Measurements from ENCODE around the gene TFAP2A. TPM values are rescaled to one million over a fixed set of nuclear protein-coding genes. Genes with fewer than 3 reads are reported as not detected.

Gene TFAP2A
- total RNA-seq, 1 donor from 2014 or later: 9.6 TPM

DNA sequence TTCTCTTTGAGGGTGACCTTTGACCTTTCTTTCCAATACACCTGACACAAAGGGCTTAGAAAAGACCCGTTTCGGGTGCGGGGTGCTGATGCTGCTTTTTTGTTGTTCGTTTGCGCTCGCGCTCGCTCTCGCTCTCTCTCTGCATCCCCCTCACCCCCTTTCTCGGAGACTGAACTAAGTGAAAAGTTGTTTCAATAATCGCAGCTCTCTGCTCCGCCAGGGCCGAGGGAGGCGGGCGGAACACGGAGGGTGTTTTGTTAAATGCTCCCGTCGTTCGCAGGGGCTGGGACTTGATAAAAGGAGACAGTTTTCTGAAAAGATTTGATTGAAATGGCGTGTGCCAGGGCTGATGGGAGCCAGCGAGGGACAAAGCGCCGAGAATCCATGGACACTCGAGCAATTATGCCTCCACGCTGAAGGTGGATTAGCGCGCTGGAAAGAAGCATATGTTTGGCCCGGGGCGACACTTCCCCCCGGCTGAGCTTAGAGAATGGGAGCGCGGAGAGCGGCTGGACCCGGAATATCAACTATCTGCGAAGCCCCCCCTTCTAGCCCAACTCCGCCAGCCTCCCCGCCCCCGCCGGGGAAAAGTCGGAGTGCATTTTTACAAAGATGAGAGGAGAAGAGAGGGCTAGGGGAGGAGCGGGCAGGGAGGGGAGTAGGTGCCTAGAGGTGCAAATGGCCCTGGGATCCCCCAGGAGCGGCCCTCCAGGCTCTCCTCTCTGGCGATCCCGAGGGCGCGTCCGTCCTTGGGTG, 25.0 kb downstream of the TFAP2A start:
- peak overlapping the region; percentile 81 for H3K4me3 Mint-ChIP-seq
- peaks cover 4% of the 10 kb centered on the region for H3K36me3 Mint-ChIP-seq (ENCODE audit: low read depth)
- peaks cover 100% of the 10 kb centered on the region for H3K27me3 Mint-ChIP-seq (ENCODE audit: low read depth)
- H3K4me1 Mint-ChIP-seq: peaks cover 54% of the 10 kb centered on the region
- TF ChIP-seq CTCF (conservative IDR thresholded peaks at IDR 0.05): no peak
- no peak for DNase-seq (ENCODE audit: low read depth, low spot score)
- H3K9me3 Mint-ChIP-seq: no peaks in the 10 kb centered on the region
- no peak overlapping the region for H3K27ac Mint-ChIP-seq (ENCODE audit: unreplicated experiment)

DNA sequence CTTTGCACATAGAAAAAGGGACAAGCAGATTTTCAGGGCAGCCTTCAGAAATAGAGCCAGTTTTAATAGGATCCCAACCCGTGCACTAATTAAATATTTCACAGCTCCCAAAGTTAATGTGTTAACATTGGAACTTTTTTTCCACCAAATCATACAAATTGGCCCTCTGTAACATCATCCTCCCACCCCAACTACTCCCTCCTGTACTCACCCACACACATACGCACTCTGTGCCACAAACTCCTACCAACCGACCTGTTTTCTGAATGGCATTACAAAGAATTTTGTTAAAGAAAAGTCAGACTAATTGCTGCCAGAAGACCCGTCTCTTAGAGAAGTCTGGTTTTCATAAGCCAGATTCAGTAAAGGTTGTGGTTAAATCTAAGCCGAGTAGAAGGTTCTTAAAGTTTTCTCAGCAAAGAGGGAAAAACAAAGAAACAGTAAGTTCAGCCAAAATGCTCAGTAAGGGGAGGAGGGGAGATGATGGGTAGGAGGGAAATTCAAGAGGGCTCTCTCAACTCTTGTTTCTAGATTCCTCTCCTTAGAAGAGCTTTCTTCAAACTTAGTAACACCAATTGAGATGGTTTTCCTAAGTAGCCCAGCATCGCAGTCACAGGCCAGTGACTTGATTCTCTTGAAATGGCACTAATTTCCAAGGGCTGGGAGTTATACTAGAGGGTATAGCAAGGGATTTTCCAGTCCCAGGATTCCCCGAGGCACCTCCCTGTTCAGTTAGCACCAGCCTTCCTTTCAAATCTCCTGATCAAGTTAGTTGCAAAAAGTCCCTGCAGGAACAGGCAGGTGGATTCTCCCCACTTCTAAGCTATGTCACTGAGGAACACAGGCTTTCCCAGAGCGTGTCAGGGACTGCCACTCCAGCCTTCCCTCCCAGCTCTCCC, 27.9 kb downstream of the TFAP2A start:
- Mint-ChIP-seq H3K9me3 (no peaks in the 10 kb centered on the region), H3K27ac (ENCODE audit: unreplicated experiment) (no peak overlapping the region), H3K36me3 (ENCODE audit: low read depth) (peaks cover 4% of the 10 kb centered on the region), H3K4me3 (peak overlapping the region; percentile 33), H3K27me3 (ENCODE audit: low read depth) (peaks cover 100% of the 10 kb centered on the region), H3K4me1 (peaks cover 65% of the 10 kb centered on the region)
- DNase-seq (ENCODE audit: low read depth, low spot score): no peak
- no peak for TF ChIP-seq CTCF (conservative IDR thresholded peaks at IDR 0.05)

DNA sequence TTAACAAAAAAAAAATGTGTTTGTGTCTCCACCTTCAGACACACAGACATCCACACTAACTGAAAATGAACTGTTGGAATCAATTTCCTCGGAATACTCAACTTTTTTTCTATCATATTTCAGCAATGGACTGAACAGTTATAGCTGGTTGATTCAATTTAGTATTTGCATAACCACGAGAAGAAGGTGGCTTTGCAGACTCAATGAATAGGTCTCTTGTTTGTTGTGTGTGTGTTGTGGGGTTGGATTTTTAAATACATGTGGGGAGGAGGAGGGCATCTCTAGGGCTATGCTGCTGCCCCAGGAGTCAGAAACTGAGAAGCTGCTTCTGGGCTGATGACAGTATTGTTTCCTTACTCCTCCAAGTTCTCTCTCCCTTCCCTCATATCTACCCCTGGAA, 28.7 kb downstream of the TFAP2A start:
- Mint-ChIP-seq H3K4me3 (peak overlapping the region; percentile 33), H3K9me3 (no peaks in the 10 kb centered on the region)

DNA sequence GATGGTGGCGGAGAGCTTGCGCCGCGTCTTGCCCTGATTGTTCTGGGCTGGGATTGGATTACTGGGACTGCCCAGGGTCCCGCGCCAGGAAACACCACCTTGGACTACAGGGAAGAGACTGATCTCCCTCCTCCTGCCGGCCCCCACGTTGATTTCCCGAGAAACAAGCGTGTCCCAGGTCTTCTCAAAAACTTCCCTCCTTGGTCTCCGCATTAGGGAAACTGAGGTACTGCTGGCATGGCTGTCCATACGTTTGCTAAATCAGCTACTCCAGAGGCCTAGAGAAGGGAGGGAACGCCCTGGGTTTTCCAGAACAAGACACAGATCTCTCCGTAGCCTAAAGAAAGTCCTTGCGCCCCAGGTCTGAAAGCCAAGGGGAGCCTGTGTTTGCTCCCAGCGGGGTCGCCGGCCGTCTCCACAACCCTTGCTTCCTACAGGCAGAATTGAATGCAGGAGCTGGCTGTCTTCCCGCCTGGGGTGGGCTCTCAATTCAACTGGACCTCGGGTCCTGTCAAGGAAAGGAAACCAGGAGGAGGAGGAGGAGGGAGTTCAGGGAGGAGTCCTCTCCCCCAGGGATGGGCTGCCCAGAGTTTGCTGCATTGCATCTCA, 29.2 kb downstream of the TFAP2A start:
- peak overlapping the region; percentile 47 for H3K4me3 Mint-ChIP-seq
- peaks cover 68% of the 10 kb centered on the region for H3K4me1 Mint-ChIP-seq

More for the DNA sequence above, 28.7 kb downstream of the TFAP2A start:
- Mint-ChIP-seq H3K27me3 (ENCODE audit: low read depth) (peaks cover 100% of the 10 kb centered on the region), H3K36me3 (ENCODE audit: low read depth) (peaks cover 4% of the 10 kb centered on the region), H3K27ac (ENCODE audit: unreplicated experiment) (no peak overlapping the region), H3K4me1 (peaks cover 63% of the 10 kb centered on the region)
- TF ChIP-seq CTCF (conservative IDR thresholded peaks at IDR 0.05): no peak
- no peak for DNase-seq (ENCODE audit: low read depth, low spot score)

More for the DNA sequence above, 29.2 kb downstream of the TFAP2A start:
- H3K36me3 Mint-ChIP-seq (ENCODE audit: low read depth): peaks cover 4% of the 10 kb centered on the region
- no peak overlapping the region for H3K27ac Mint-ChIP-seq (ENCODE audit: unreplicated experiment)
- DNase-seq (ENCODE audit: low read depth, low spot score): no peak
- H3K9me3 Mint-ChIP-seq: no peaks in the 10 kb centered on the region
- TF ChIP-seq CTCF (conservative IDR thresholded peaks at IDR 0.05): no peak
- H3K27me3 Mint-ChIP-seq (ENCODE audit: low read depth): peaks cover 100% of the 10 kb centered on the region

Data from neural crest cell (in vitro differentiated cells).